ENCODE measurements around the gene FRAS1.

DNA sequence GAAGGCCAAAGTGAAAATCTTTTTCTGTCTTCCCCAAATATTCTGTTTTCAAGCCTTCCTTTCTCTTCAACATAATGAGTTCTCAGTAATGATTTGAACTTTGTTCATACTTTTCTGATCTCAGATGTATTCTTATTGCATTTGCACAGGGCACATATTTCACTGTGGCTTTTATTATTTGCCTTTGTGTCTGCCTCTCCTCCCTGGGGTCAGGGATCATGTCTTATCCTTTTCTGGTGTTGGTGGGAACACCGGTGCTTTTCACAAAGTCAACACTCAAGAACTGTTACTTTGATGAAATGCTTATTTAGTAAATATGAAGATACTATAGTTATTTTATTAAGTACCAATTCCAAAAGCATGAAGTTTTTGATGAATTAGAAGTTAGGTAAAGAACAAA lies 143.8 kb downstream of the FRAS1 start:
- TF ChIP-seq GATA3 (IDR thresholded peaks at IDR 0.05; ENCODE audit: low read depth, low read length) (no peak), GATA2 (IDR thresholded peaks at IDR 0.05; ENCODE audit: low read depth, low read length) (no peak)
